ENCODE measurements around the gene SLC8B1. TPM values are rescaled to one million over a fixed set of nuclear protein-coding genes. Genes with fewer than 3 reads are reported as not detected.

Gene SLC8B1
- total and polyA plus RNA-seq, 8 donors, result 13.0 to 39.1 (median 19.7) TPM

DNA sequence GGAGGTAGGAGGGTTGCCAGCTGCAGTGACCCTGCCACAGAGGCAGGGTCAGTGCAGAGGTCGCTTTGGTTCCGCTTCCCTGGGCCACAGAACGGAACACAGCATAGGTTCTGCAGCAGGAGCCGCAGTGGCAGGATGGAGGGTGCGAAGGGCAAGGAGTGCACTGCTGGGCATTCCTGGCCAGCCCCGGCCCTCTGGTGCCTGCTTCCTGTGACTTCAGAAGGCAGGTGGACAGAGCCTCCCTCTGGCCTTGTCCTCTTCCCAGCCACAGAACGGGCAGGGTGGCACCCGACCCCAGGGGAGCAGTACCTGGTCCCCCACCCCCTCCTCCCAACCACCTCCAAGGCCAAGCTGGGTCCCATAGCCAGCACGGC is 37.7 kb downstream of the SLC8B1 start:
- H3K27me3 ChIP-seq, result no peaks in the 10 kb centered on the region
- no peak overlapping the region for H3K27ac ChIP-seq
- no peak overlapping the region for H3K4me3 ChIP-seq
- peaks cover 0 to 46% (median 25%) of the 10 kb centered on the region in 3 donors for H3K36me3 ChIP-seq
- intact Hi-C loops (cut with DNase I), result no loop called here
- TF ChIP-seq, protein P1, sequence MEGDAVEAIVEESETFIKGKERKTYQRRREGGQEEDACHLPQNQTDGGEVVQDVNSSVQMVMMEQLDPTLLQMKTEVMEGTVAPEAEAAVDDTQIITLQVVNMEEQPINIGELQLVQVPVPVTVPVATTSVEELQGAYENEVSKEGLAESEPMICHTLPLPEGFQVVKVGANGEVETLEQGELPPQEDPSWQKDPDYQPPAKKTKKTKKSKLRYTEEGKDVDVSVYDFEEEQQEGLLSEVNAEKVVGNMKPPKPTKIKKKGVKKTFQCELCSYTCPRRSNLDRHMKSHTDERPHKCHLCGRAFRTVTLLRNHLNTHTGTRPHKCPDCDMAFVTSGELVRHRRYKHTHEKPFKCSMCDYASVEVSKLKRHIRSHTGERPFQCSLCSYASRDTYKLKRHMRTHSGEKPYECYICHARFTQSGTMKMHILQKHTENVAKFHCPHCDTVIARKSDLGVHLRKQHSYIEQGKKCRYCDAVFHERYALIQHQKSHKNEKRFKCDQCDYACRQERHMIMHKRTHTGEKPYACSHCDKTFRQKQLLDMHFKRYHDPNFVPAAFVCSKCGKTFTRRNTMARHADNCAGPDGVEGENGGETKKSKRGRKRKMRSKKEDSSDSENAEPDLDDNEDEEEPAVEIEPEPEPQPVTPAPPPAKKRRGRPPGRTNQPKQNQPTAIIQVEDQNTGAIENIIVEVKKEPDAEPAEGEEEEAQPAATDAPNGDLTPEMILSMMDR (IDR thresholded peaks at IDR 0.05), result no peak
- DNase-seq (peak in 2 of 6 donors; percentile 38 to 69), FAIRE-seq (no peak), ATAC-seq (peak in 3 of 4 donors; percentile 4 to 57 (median 20))
- peaks cover 0 to 3% (median 0%) of the 10 kb centered on the region in 3 donors for H3K4me1 ChIP-seq
- WGBS, 2 donors, result 53 to 62% methylated on average over 9 of the region's 9 CpGs
- H3K9me3 ChIP-seq, result no peaks in the 10 kb centered on the region

DNA sequence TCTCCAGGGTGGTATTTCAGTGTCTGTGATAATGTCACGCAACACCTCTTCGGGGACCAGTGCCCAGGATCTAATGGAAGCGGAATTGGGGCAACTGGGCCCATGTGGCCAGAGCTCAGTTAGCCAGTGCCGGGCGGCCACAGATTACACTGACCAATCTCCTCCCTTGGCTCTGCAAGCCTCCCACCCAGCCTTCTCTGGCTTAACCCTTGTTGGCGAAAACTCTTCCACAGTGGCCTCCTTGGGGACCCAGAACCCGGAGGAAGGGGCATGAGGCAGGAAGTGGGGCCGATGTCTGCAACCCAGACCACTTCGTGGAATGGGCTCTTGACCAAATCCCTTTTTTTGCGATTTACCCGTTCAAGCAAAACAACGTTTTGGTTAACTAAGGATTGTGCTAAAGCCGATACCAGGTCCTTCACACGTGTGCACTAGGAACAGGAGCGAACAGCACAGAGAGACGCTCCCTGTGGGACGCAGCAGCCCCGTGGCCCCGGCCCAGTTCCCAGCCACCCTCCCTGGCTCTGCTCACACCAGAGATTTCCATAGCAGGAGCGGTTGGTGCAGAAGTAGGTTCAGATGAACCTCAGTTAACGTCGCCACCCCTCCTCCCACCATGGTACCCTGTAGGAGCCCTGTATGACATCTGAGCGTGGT is 38.2 kb downstream of the SLC8B1 start:
- Histone ChIP-seq H3K27ac (no peak overlapping the region), H3K27me3 (no peaks in the 10 kb centered on the region), H3K4me3 (no peak overlapping the region), H3K36me3 (peaks cover 0 to 51% (median 25%) of the 10 kb centered on the region in 3 donors), H3K4me1 (peaks cover 0 to 3% (median 0%) of the 10 kb centered on the region in 3 donors), H3K9me3 (no peaks in the 10 kb centered on the region)
- FAIRE-seq (no peak), DNase-seq (no peak), ATAC-seq (no peak)
- 91% methylated on average over 23 of the region's 23 CpGs for WGBS, 2 donors
- TF ChIP-seq, protein P1 (IDR thresholded peaks at IDR 0.05), result no peak
- intact Hi-C loops (cut with DNase I), result no loop called here

DNA sequence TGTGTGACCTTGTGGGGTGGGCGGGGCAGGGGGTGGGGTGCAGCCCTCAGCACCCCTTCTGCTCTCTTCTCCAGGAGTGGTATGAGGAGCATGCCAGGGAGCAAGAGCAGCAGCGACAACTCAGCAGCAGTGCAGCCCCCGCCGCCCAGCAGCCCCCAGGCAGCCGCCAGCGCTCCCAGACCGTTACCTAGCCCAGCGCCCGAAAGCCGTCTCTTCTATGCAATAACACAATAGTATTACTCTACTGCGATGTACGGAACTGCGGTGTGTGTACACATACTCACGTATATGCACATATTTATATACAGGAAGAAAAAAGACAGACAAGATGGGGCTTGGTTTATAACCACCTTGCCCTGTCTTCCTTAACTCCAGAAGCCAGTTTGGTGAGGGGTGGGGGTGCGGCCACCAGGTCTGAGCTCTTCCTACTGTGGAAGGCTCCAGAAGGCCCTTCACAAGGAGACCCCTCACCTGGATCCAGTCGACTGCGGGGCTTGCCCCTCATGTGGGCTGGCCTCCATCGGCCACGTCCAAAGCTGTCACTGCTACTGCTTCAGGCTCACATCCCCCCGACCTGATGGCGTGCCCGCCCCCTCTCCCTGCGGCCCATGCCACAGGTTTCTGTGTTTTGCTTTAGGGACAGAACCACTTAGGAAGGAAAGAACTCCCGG is 38.9 kb downstream of the SLC8B1 start:
- no peak overlapping the region for H3K4me3 ChIP-seq
- no peak overlapping the region for H3K27ac ChIP-seq
- DNase-seq (peak in 1 of 6 donors; percentile 70), FAIRE-seq (no peak), ATAC-seq (no peak)
- TF ChIP-seq, protein P1 (IDR thresholded peaks at IDR 0.05), result no peak
- H3K36me3 ChIP-seq, result peaks cover 0 to 57% (median 30%) of the 10 kb centered on the region in 3 donors
- 92 to 93% methylated on average over 24 of the region's 24 CpGs for WGBS, 2 donors
- H3K9me3 ChIP-seq, result no peaks in the 10 kb centered on the region
- intact Hi-C loops (cut with DNase I), result no loop called here
- peaks cover 0 to 3% (median 0%) of the 10 kb centered on the region in 3 donors for H3K4me1 ChIP-seq
- no peaks in the 10 kb centered on the region for H3K27me3 ChIP-seq

DNA sequence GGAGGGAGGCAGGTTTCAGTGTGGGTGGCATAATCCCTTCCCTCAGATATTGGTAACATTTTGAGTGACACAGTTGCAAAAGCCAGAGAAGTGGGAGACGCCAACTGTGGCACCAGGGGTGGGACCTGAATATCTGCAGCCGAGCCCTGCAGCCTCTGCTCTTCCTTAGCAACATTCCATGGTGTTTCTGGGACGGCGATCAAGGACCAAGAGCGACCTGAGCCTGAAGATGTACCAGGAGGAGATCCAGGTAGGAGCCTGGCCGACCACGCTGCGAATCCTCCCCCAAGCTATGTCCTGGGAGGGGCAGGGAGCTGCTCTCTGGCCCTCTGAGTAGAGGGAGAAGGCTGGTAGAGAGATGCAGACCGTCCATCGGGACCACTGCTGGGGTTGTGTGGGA is 41.8 kb downstream of the SLC8B1 start:
- Histone ChIP-seq H3K9me3 (no peaks in the 10 kb centered on the region), H3K4me1 (no peaks in the 10 kb centered on the region), H3K27ac (no peak overlapping the region), H3K36me3 (peaks cover 0 to 87% (median 47%) of the 10 kb centered on the region in 3 donors), H3K27me3 (no peaks in the 10 kb centered on the region), H3K4me3 (no peak overlapping the region)
- ATAC-seq, result no peak
- DNase-seq, result no peak
- intact Hi-C loops (cut with DNase I), result no loop called here
- no peak for FAIRE-seq
- 91 to 96% methylated on average over 10 of the region's 10 CpGs for WGBS, 2 donors
- TF ChIP-seq, protein P1 (IDR thresholded peaks at IDR 0.05), result no peak

DNA sequence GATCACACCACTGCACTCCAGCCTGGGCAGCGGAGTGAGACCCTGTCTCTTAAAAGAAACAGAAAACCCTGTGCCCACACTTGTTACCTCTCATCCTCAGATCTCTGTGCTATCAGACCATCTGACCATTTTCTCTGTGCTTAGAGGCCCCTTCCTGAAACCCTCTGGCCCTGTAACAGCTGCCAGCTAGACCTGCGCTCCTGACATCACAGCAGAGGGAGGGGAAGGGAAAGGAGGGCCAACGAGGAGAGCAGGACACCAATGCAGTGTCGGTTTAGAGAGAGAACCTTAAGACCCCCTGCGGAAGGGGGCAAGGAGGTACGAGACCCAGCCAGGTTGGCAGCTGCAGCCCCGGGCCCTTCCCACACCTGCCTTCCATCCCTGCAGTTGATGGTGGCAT is 42.4 kb downstream of the SLC8B1 start:
- 86 to 90% methylated on average over 7 of the region's 7 CpGs for WGBS, 2 donors

More for the DNA sequence above, 42.4 kb downstream of the SLC8B1 start:
- H3K27me3 ChIP-seq, result no peaks in the 10 kb centered on the region
- H3K4me3 ChIP-seq, result no peak overlapping the region
- intact Hi-C loops (cut with DNase I), result no loop called here
- DNase-seq, result no peak
- TF ChIP-seq, protein P1 (IDR thresholded peaks at IDR 0.05), result no peak
- no peak for FAIRE-seq
- no peak overlapping the region for H3K27ac ChIP-seq
- ATAC-seq, result no peak
- H3K36me3 ChIP-seq, result peaks cover 0 to 92% (median 48%) of the 10 kb centered on the region in 3 donors
- no peaks in the 10 kb centered on the region for H3K4me1 ChIP-seq
- no peaks in the 10 kb centered on the region for H3K9me3 ChIP-seq
